H9 (cell line): ENCODE measurements around the gene NUDT3. TPM values are rescaled to one million over a fixed set of nuclear protein-coding genes. Genes with fewer than 3 reads are reported as not detected.

Source experiments
- DNase-seq: peaks from one replicate; pipeline ENCODE4 v3.0.0-alpha.2; 2017
- H2AFZ ChIP-seq: one replicate; pipeline ENCODE4 v1.6.1; 2013; ENCODE audit warnings: mild to moderate bottlenecking, low read length, control low read depth, moderate library complexity
- H2AK5ac ChIP-seq: 2 replicates; pipeline ENCODE4 v1.6.1; 2013; ENCODE audit warnings: low read length, control low read depth, mixed read lengths; ENCODE audit not compliant: insufficient read length
- H2BK120ac ChIP-seq: one replicate; pipeline ENCODE4 v1.6.1; 2013; ENCODE audit warnings: low read depth, mild to moderate bottlenecking, low read length, control low read depth, inconsistent platforms; ENCODE audit not compliant: poor library complexity, severe bottlenecking
- H2BK12ac ChIP-seq: 2 replicates; pipeline ENCODE4 v1.6.1; 2013; ENCODE audit warnings: low read length, control low read depth, mixed read lengths, low read depth; ENCODE audit not compliant: insufficient read length
- H2BK15ac ChIP-seq: 2 replicates; pipeline ENCODE4 v1.6.1; 2013; ENCODE audit warnings: low read depth, low read length, control low read depth
- H2BK20ac ChIP-seq: one replicate; pipeline ENCODE4 v1.6.1; 2013; ENCODE audit warnings: low read depth, mild to moderate bottlenecking, low read length, control low read depth, inconsistent platforms; ENCODE audit not compliant: poor library complexity, severe bottlenecking
- H2BK5ac ChIP-seq: 2 replicates; pipeline ENCODE4 v1.6.1; 2013; ENCODE audit warnings: low read length, control low read depth, mixed read lengths; ENCODE audit not compliant: insufficient read length
- H3K14ac ChIP-seq: 2 replicates; pipeline ENCODE4 v1.6.1; 2013; ENCODE audit warnings: low read length, control low read depth; ENCODE audit not compliant: insufficient read depth
- H3K18ac ChIP-seq: 2 replicates; pipeline ENCODE4 v1.6.1; 2013; ENCODE audit warnings: low read depth, mild to moderate bottlenecking, mixed read lengths, low read length, control low read depth; ENCODE audit not compliant: insufficient read length
- H3K23ac ChIP-seq: 2 replicates; pipeline ENCODE4 v1.6.1; 2013; ENCODE audit warnings: low read length, control low read depth, mixed read lengths, low read depth; ENCODE audit not compliant: insufficient read length
- H3K23me2 ChIP-seq: 2 replicates; pipeline ENCODE4 v1.6.1; 2013; ENCODE audit warnings: low read depth, mild to moderate bottlenecking, mixed read lengths, low read length, control low read depth; ENCODE audit not compliant: insufficient read length, poor library complexity, severe bottlenecking
- H3K27ac ChIP-seq: 2 replicates; pipeline ENCODE4 v1.5.1; 2013; ENCODE audit warnings: low read length, control low read depth, mixed read lengths, low read depth; ENCODE audit not compliant: insufficient read length
- H3K27me3 ChIP-seq: 2 replicates; pipeline ENCODE4 v1.6.1; 2013; ENCODE audit warnings: low read length, control low read depth, inconsistent platforms; ENCODE audit not compliant: insufficient read depth
- H3K4ac ChIP-seq: 2 replicates; pipeline ENCODE4 v1.6.1; 2013; ENCODE audit warnings: low read depth, mild to moderate bottlenecking, control low read depth, inconsistent platforms, low read length, moderate library complexity
- H3K4me1 ChIP-seq: 2 replicates; pipeline ENCODE4 v1.6.1; 2013; ENCODE audit warnings: low read length, control low read depth, inconsistent platforms; ENCODE audit not compliant: insufficient read depth
- H3K4me2 ChIP-seq: 2 replicates; pipeline ENCODE4 v1.6.1; 2013; ENCODE audit warnings: low read length, control low read depth, mixed read lengths; ENCODE audit not compliant: insufficient read length, insufficient read depth
- H3K56ac ChIP-seq: 2 replicates; pipeline ENCODE4 v1.6.1; 2013; ENCODE audit warnings: low read depth, mild to moderate bottlenecking, mixed read lengths, low read length, control low read depth; ENCODE audit not compliant: insufficient read length
- H3K79me1 ChIP-seq: 2 replicates; pipeline ENCODE4 v1.6.1; 2013; ENCODE audit warnings: low read depth, mild to moderate bottlenecking, moderate library complexity, low read length, control low read depth, inconsistent platforms; ENCODE audit not compliant: insufficient read depth, poor library complexity, severe bottlenecking
- H3K79me2 ChIP-seq: 2 replicates; pipeline ENCODE4 v1.6.1; 2013; ENCODE audit warnings: low read length, control low read depth, inconsistent platforms; ENCODE audit not compliant: insufficient read depth
- H3K9ac ChIP-seq: 2 replicates; pipeline ENCODE4 v1.6.1; 2013; ENCODE audit warnings: low read length, control low read depth, mixed read lengths; ENCODE audit not compliant: insufficient read length; ENCODE audit errors: extremely low read depth
- H3K9me3 ChIP-seq: one replicate; pipeline ENCODE4 v1.6.1; 2013; ENCODE audit warnings: low read depth, low read length, inconsistent platforms; ENCODE audit not compliant: control insufficient read depth
- H3T11ph ChIP-seq: one replicate; pipeline ENCODE4 v1.6.1; 2013; ENCODE audit warnings: mild to moderate bottlenecking, low read length, control low read depth, inconsistent platforms
- H4K20me1 ChIP-seq: one replicate; pipeline ENCODE4 v1.6.1; 2013; ENCODE audit not compliant: control insufficient read depth, insufficient read length, insufficient read depth
- H4K5ac ChIP-seq: 2 replicates; pipeline ENCODE4 v1.6.1; 2013; ENCODE audit warnings: low read depth, mild to moderate bottlenecking, mixed read lengths, low read length, control low read depth; ENCODE audit not compliant: insufficient read length
- H4K8ac ChIP-seq: replicated peaks from 2 replicates; pipeline ENCODE4 v1.6.1; 2013; ENCODE audit warnings: low read length, control low read depth, mixed read lengths, low read depth; ENCODE audit not compliant: insufficient read length
- H4K91ac ChIP-seq: 2 replicates; pipeline ENCODE4 v1.6.1; 2013; ENCODE audit warnings: low read depth, mild to moderate bottlenecking, moderate library complexity, mixed read lengths, low read length, control low read depth; ENCODE audit not compliant: insufficient read length
- H3K27ac Mint-ChIP-seq, 3 experiments: 2 replicates in 2 of 3; 3 replicates in 1 of 3; pipeline ENCODE4 v1.8.0; 2020 to 2021; ENCODE audit warnings: mixed read lengths in 3 of 3, mild to moderate bottlenecking in 1 of 3, moderate library complexity in 1 of 3
- H3K27me3 Mint-ChIP-seq: 2 replicates; pipeline ENCODE4 v1.8.0; 2021; ENCODE audit warnings: low read depth, mild to moderate bottlenecking, moderate library complexity, mixed read lengths
- H3K36me3 Mint-ChIP-seq, 3 experiments: 2 replicates in 2 of 3; 3 replicates in 1 of 3; pipeline ENCODE4 v1.8.0; 2020 to 2021; ENCODE audit warnings: low read depth in 3 of 3, mixed read lengths in 3 of 3; ENCODE audit not compliant: insufficient read depth in 1 of 3
- H3K4me1 Mint-ChIP-seq, 2 experiments: 2 replicates each; pipeline ENCODE4 v1.8.0; 2020; ENCODE audit warnings: mixed read lengths in 2 of 2
- H3K4me3 Mint-ChIP-seq, 2 experiments: 2 replicates in 1 of 2; 3 replicates in 1 of 2; pipeline ENCODE4 v1.8.0; 2020 to 2021; ENCODE audit warnings: mild to moderate bottlenecking in 2 of 2, mixed read lengths in 2 of 2, moderate library complexity in 1 of 2
- H3K9me3 Mint-ChIP-seq, 2 experiments: 2 replicates in 1 of 2; 3 replicates in 1 of 2; pipeline ENCODE4 v1.8.0; 2020; ENCODE audit warnings: mild to moderate bottlenecking in 2 of 2, mixed read lengths in 2 of 2, moderate library complexity in 1 of 2
- CTCF ChIP-seq: fragments of 200-600 bp; sonication (generic); conservative IDR thresholded peaks from 3 replicates; pipeline ENCODE4 v1.8.0; 2021; ENCODE audit warnings: antibody characterized with exemption, mild to moderate bottlenecking
- WGBS: extraction: QIAGEN DNeasy Blood & Tissue Kit; methylation state at CpG from one replicate; pipeline ENCODE4 v1.1.7; 2013; ENCODE audit warnings: missing lambda C conversion rate, low lambda C conversion rate, mixed read lengths; ENCODE audit not compliant: insufficient read length; ENCODE audit errors: extremely low coverage; 5-methylcytosine and 5-hydroxymethylcytosine counted together
- total RNA-seq: library from RNA; stranded (reverse); gene quantifications from 2 replicates; pipeline ENCODE4 v1.2.1, GENCODE V29; 2021

Gene NUDT3
- total RNA-seq, 1 experiment from 2014 or later = 23.6 TPM

DNA sequence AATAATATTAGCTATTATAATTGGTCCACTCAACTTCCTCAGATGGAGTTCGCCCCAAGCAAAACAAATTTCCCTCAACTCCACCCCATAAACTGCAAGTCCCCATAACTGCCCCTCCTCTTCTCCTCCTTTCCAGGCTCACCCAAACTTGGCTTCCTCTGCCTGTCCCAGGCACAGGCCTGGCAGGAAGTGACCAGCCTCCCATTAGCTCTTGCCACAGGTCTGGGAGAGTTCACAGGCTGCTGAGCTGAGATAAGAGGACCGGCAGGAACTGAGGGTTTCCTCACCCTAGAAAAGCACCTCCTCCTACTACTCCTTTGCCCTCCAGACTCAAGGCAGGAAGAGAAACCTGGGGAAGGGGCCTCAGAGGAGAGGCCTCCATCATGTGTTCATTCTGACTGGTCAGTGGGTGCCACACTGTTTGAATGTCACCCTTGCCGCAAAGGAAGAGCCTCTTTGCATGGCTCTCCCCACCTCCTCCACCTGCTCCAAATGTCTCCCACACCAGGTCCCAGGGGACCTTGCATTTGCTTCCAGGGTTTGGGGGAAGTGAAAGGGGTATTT, 119.1 kb downstream of the NUDT3 start:
- H3K27me3 Mint-ChIP-seq = no peaks in the 10 kb centered on the region
- Histone ChIP-seq H4K20me1 (no peaks in the 10 kb centered on the region), H2BK5ac (no peak overlapping the region), H4K91ac (no peak overlapping the region), H3K9me3 (no peaks in the 10 kb centered on the region), H2BK120ac (no peak overlapping the region), H3K23me2 (no peaks in the 10 kb centered on the region), H3K27ac (no peak overlapping the region), H4K8ac (no peak overlapping the region), H3K56ac (no peak overlapping the region), H3K4me2 (no peak overlapping the region), H2AFZ (no peak overlapping the region), H2BK20ac (no peak overlapping the region), H3K79me1 (no peaks in the 10 kb centered on the region), H3K23ac (no peak overlapping the region), H3K9ac (no peak overlapping the region), H3K4me1 (no peaks in the 10 kb centered on the region), H3K27me3 (no peaks in the 10 kb centered on the region), H2AK5ac (no peak overlapping the region), H2BK15ac (no peak overlapping the region), H3K18ac (no peak overlapping the region), H3T11ph (no peak overlapping the region), H3K14ac (no peak overlapping the region), H4K5ac (no peak overlapping the region), H3K4ac (no peak overlapping the region), H3K79me2 (no peaks in the 10 kb centered on the region), H2BK12ac (no peak overlapping the region)
- H3K9me3 Mint-ChIP-seq = no peaks in the 10 kb centered on the region; a peak in 1 of 5 replicates
- H3K4me1 Mint-ChIP-seq = peaks cover 5 to 7% of the 10 kb centered on the region in 2 experiments
- no peaks in the 10 kb centered on the region for H3K36me3 Mint-ChIP-seq
- no CpG with 5 or more reads among the region's 3 CpGs for WGBS
- no peak for TF ChIP-seq CTCF
- no peak overlapping the region for H3K4me3 Mint-ChIP-seq
- peak overlapping the region in 1 of 3 experiments; percentile 93; a peak in 1 of 7 replicates for H3K27ac Mint-ChIP-seq
- DNase-seq = no peak
